ENCODE results near the gene ACAD10.
"Not testable (repeated sequence)": the region's sequence is repeated elsewhere in the genome, so short reads cannot be mapped to it uniquely, and the experiment has no call there.

Gene ACAD10

GRCh38 chr12:111685811-111686573 is at the start of gene ACAD10, which contains the start of gene BRAP:
Gene ACAD10, plus strand, starts transcription at chr12:111686053. Its CDS starts 6,657 bp downstream, at chr12:111692710.
Gene BRAP, minus strand, starts transcription at chr12:111685956. Its CDS starts 164 bp downstream, at chr12:111685792.
- DNase-seq (ENCODE audit: low read depth in 2 of 3, low spot score in 2 of 3) = peak; percentile 89 to 91 (median 90)

- no peak for DNase-seq (ENCODE audit: low read depth in 2 of 3, low spot score in 2 of 3)
Observed at GRCh38 chr12:111636209-111636945, 49.5 kb upstream of the ACAD10 start.

GRCh38 chr12:111638556-111638955 is 47.3 kb upstream of the ACAD10 start:
- DNase-seq (ENCODE audit: low read depth in 2 of 3, low spot score in 2 of 3) = no peak

- no peak for DNase-seq (ENCODE audit: low read depth in 2 of 3, low spot score in 2 of 3)
Observed at GRCh38 chr12:111640506-111640905, 45.3 kb upstream of the ACAD10 start.

- no peak for DNase-seq (ENCODE audit: low read depth in 2 of 3, low spot score in 2 of 3)
Observed at GRCh38 chr12:111642681-111643426, 43.0 kb upstream of the ACAD10 start.

- no peak for DNase-seq (ENCODE audit: low read depth in 2 of 3, low spot score in 2 of 3)
Observed at GRCh38 chr12:111643427-111643826, 42.4 kb upstream of the ACAD10 start.

- no peak for DNase-seq (ENCODE audit: low read depth in 2 of 3, low spot score in 2 of 3)
Observed at GRCh38 chr12:111645433-111645832, 40.4 kb upstream of the ACAD10 start.

GRCh38 chr12:111650912-111651311 is 34.9 kb upstream of the ACAD10 start:
- DNase-seq (ENCODE audit: low read depth in 2 of 3, low spot score in 2 of 3) = no peak

- not testable (repeated sequence) for DNase-seq (ENCODE audit: low read depth in 2 of 3, low spot score in 2 of 3)
Observed at GRCh38 chr12:111652530-111652929, 33.3 kb upstream of the ACAD10 start.

GRCh38 chr12:111653596-111653995 is 32.3 kb upstream of the ACAD10 start:
- DNase-seq (ENCODE audit: low read depth in 2 of 3, low spot score in 2 of 3) = no peak

- DNase-seq (ENCODE audit: low read depth in 2 of 3, low spot score in 2 of 3) = no peak
Observed at GRCh38 chr12:111655356-111655755, 30.5 kb upstream of the ACAD10 start.

GRCh38 chr12:111656016-111656415 is 29.8 kb upstream of the ACAD10 start:
- DNase-seq (ENCODE audit: low read depth in 2 of 3, low spot score in 2 of 3) = no peak

GRCh38 chr12:111664499-111664898 is 21.4 kb upstream of the ACAD10 start:
- no peak for DNase-seq (ENCODE audit: low read depth in 2 of 3, low spot score in 2 of 3)

GRCh38 chr12:111664961-111665865 is 20.6 kb upstream of the ACAD10 start:
- DNase-seq (ENCODE audit: low read depth in 2 of 3, low spot score in 2 of 3) = no peak

GRCh38 chr12:111672822-111673381 is 13.0 kb upstream of the ACAD10 start:
- DNase-seq (ENCODE audit: low read depth in 2 of 3, low spot score in 2 of 3) = no peak

GRCh38 chr12:111673503-111673902 is 12.3 kb upstream of the ACAD10 start:
- no peak for DNase-seq (ENCODE audit: low read depth in 2 of 3, low spot score in 2 of 3)

- no peak for DNase-seq (ENCODE audit: low read depth in 2 of 3, low spot score in 2 of 3)
Observed at GRCh38 chr12:111677186-111677585, 8.7 kb upstream of the ACAD10 start.

- DNase-seq (ENCODE audit: low read depth in 2 of 3, low spot score in 2 of 3) = not testable (repeated sequence)
Observed at GRCh38 chr12:111684485-111685198, 1.2 kb upstream of the ACAD10 start.

- DNase-seq (ENCODE audit: low read depth in 2 of 3, low spot score in 2 of 3) = peak in 1 of 3 experiments; percentile 8
Observed at GRCh38 chr12:111685322-111685810, 487 bp upstream of the ACAD10 start.

Measured in activated CD8-positive, alpha-beta memory T cell treated with anti-CD3 and anti-CD28 coated beads for 48 hours (primary cell).